ENCODE data around the gene IFNL3. TPM values are rescaled to one million over a fixed set of nuclear protein-coding genes. Genes with fewer than 3 reads are reported as not detected.

The IFNL3 gene
- polyA plus RNA-seq, 1 donor: not detected

Other genes starting within 250 kb of the IFNL3 start
- gene FBXO27, start 212.5 kb downstream of the IFNL3 start, polyA plus RNA-seq (ENCODE audit: insufficient read length): 4.1 TPM
- 0.14 TPM for gene ACP7, start 160.6 kb downstream of the IFNL3 start, polyA plus RNA-seq (ENCODE audit: insufficient read length)
- 23.0 TPM for gene PAK4, start 119.2 kb downstream of the IFNL3 start, polyA plus RNA-seq (ENCODE audit: insufficient read length)
- gene NCCRP1, start 48.0 kb downstream of the IFNL3 start, polyA plus RNA-seq (ENCODE audit: insufficient read length): 0.26 TPM
- gene SYCN, start 40.7 kb downstream of the IFNL3 start, polyA plus RNA-seq (ENCODE audit: insufficient read length): not detected
- not detected for gene IFNL4, start 3.9 kb upstream of the IFNL3 start, polyA plus RNA-seq (ENCODE audit: insufficient read length)
- gene IFNL2, start 23.4 kb upstream of the IFNL3 start, polyA plus RNA-seq (ENCODE audit: insufficient read length): not detected
- gene IFNL1, start 51.4 kb upstream of the IFNL3 start, polyA plus RNA-seq (ENCODE audit: insufficient read length): not detected
- gene LRFN1, start 75.9 kb upstream of the IFNL3 start, polyA plus RNA-seq (ENCODE audit: insufficient read length): 0.99 TPM
- gene GMFG, start 91.0 kb upstream of the IFNL3 start, polyA plus RNA-seq (ENCODE audit: insufficient read length): 16.6 TPM
- gene SAMD4B, start 97.4 kb upstream of the IFNL3 start, polyA plus RNA-seq (ENCODE audit: insufficient read length): 92.8 TPM
- 38.6 TPM for gene PAF1, start 146.1 kb upstream of the IFNL3 start, polyA plus RNA-seq (ENCODE audit: insufficient read length)
- gene MED29, start 146.4 kb upstream of the IFNL3 start, polyA plus RNA-seq (ENCODE audit: insufficient read length): 25.5 TPM
- gene ZFP36, start 161.8 kb upstream of the IFNL3 start, polyA plus RNA-seq (ENCODE audit: insufficient read length): 60.1 TPM
- gene PLEKHG2, start 167.7 kb upstream of the IFNL3 start, polyA plus RNA-seq (ENCODE audit: insufficient read length): 54.9 TPM
- gene RPS16, start 190.9 kb upstream of the IFNL3 start, polyA plus RNA-seq (ENCODE audit: insufficient read length): 2,118 TPM
- gene SUPT5H, start 200.6 kb upstream of the IFNL3 start, polyA plus RNA-seq (ENCODE audit: insufficient read length): 87.0 TPM
- gene TIMM50, start 235.8 kb upstream of the IFNL3 start, polyA plus RNA-seq (ENCODE audit: insufficient read length): 53.7 TPM

All from hindlimb muscle (tissue), 1 donor.